HG02884 (cell line): ENCODE measurements around the gene ARL3.
A peak's percentile ranks its signal among the peaks of the same experiment; 100 is the strongest.
"Not testable (repeated sequence)": the region's sequence is repeated elsewhere in the genome, so short reads cannot be mapped to it uniquely, and the experiment has no call there.

Experiments
- ATAC-seq: cut with Tn5 transposase; IDR thresholded peaks from one replicate; pipeline ENCODE4 v1.9.1; 2021; ENCODE audit warnings: mild to moderate bottlenecking, moderate library complexity; ENCODE audit not compliant: unreplicated experiment

The ARL3 gene

DNA sequence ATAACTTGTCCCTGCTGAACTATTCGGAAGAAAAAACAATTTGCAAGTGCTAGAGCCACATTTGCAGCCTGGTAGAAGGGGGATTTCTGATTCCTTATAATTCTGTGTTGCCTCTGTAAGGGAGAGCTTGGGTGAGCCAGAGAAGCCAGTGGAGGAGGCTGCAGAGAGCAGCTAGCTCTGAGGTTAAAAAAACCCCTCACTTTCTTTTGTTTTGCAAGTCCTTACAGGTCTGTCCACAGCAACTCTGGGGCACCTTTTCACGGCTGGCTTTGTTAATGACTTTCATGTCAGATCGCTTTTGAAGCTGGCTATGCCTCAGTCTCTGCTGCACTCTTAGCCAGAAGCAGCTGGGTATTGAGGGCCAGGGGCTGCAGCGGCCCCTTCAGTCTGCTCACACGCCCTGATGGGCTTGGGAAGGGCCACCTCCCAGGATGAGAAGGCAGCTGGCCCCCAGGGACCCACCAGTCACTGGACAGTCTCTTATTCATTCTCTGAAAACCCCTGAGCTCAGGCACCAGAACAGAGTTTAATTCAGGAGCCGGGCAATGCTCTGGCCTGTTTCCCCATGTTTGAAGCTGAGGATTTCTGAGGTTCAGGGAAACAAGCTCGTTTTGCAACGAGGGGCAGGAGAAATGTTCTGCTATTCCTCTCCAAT is 39.1 kb downstream of the ARL3 start:
- no peak for ATAC-seq

DNA sequence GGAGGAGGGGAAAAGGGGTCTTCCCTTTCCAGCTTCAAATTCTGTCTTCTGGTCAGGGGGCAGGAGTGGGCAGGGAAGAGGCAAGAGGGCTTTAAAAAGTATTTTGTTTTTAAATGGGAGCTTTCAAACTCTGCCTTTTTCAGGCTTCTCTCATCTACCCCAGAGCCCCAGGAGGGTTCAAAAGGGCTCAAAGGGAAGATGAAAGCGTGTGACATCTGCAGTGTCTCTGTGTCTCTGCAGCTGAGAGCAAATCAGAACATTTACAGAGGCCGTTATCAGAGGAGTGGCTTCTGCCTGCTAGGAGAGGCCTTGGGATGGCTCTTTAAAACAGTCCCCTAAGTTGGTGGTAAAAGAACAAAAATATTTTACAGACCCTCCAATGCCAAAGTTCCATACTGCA is 39.6 kb downstream of the ARL3 start:
- ATAC-seq = no peak

DNA sequence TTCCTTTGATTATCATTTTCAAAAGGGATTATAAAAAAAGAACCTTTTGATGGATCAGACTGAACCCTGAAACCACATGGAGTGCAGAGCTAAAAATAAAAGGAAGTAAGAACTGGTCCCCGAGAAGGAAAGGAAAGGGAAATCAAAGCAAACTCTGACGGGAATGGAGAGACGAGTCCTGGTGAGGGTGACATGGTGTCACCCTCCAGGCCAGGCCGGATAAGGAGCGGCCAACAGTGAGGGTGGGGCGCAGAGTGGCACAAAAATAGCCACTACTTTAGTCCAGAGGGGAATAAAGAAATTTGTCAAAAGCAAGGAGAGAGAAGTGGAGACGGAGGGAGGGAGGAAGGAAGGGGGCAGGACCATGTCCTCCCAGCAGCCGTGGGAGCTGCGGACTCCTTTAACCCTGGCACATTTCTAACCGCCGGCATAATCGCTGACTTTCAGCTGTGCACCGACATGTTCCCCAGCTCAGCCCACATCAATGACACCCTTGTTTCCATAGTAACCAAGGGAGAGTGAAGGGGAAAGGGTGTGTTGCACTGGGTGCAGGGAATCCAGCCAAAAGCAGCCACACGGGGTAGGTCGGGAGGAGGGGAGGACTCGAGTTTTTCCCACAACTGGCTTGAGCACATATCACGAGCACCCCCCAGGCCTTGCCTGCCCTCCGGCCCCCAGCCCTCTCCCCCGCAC is 40.2 kb downstream of the ARL3 start:
- ATAC-seq = no peak

- no peak for ATAC-seq
These were observed 40.9 kb downstream of the ARL3 start for GRCh38 chr10:102673236-102673818.

DNA sequence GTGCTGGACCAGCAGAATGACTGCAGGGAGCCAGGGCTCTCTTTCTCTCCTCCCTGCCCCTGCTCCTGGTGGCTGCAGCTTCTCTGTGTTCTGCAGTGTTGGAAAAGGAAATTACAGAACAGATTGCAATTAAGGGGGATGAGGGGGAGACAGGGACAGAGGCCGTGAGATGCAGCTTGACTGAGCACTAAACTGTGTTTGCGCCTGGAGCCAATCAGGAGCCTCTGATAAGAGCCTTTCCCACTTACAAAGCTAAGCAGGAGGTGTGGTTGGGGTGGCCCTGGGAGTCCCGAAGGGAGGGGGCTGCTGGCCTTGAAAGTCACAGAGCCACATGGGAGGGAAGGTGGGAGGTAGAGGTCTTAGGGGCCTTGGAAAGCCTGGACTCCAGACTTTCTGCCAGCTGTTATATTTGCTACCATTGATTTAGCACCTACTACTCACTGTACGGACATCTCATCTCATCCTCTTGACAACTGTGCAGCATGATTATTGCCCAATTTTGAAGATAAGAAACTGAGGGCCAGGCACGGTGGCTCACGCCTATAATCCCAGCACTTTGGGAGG is 43.2 kb downstream of the ARL3 start:
- ATAC-seq = no peak

GRCh38 chr10:102670065-102670670 is 44.0 kb downstream of the ARL3 start:
- ATAC-seq = no peak

- no peak for ATAC-seq
These were observed 44.8 kb downstream of the ARL3 start for GRCh38 chr10:102669206-102670064.

DNA sequence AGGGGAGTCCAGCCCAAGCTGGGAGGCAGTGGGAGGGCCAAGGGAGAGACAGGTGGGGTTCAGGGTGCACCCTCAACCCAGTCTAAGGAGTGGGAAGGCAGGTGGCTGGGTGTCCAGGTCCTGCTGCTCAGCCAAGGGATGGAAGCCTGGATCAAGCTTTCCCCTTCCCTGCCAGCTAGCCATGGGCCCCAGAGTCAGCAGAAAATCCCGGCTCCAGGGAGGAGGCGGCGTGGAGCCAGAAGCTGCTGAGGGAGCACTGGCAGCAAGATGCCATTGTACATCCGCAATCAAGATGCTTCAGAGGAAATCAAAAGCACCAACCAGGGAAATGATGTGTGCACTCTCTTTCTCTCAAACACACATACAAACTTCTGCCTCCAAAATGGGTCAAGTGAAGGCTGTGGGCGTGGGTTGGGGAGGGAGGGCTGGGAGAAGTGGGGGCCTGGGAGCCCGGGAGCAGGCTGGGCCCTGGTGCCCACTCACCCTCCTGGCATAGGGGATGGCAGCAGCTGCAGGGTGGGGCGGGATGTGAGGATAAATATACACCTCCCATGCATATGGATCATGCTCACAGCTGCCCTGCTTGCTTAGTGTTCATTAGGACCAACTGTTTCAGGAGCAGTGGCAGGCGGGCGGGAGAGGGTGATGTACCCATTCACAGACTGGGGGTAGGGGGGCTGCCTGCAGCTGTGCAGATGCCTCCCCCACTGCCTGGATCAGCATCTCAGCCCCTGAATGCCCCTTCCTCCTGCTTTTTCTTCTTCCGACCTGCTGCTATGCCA is 45.7 kb downstream of the ARL3 start:
- ATAC-seq = no peak

GRCh38 chr10:102667411-102667810 is 46.8 kb downstream of the ARL3 start:
- ATAC-seq = not testable (repeated sequence)

- no peak for ATAC-seq
These were observed 48.2 kb downstream of the ARL3 start for GRCh38 chr10:102665904-102666509.

GRCh38 chr10:102661658-102662028 is 52.6 kb downstream of the ARL3 start:
- no peak for ATAC-seq

DNA sequence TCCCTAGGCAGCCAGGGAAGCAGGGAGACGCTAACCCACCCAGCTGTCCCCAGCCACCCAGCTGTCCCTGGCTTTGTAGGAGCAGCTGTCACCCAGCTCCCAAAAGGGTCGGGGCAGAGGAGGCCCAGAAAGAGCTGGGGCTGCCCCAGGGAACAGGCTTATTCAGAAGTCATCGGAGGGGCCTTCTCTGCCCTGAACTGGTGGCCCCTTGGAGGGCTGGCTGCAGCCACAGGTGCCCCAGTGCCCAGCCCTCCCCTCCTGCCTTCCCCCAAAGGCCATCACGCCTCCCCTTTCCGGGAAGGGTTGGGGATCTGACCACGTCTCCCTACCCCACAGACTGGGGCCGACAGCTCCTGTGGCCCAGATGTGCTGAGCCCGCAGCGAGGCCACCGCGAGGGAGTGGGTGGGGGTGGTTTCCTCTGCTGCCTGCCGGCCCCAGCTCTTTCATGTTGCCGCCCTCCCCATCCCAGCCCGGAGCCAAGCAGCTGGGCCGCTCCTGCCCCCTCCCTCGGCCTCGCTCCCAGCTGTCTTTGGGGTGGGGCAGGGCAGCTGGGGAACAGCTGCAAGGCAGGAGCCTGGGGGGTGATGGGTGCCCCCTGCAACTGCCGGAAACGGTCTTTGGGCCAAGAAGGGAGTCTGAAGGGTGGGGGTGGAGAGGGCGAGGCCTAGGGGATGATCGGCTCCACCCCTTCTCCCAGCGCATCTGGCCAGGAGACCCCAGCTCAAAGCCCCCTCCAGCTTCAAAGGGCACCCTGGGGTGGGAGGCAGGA is 53.1 kb downstream of the ARL3 start:
- peak; percentile 85 for ATAC-seq

DNA sequence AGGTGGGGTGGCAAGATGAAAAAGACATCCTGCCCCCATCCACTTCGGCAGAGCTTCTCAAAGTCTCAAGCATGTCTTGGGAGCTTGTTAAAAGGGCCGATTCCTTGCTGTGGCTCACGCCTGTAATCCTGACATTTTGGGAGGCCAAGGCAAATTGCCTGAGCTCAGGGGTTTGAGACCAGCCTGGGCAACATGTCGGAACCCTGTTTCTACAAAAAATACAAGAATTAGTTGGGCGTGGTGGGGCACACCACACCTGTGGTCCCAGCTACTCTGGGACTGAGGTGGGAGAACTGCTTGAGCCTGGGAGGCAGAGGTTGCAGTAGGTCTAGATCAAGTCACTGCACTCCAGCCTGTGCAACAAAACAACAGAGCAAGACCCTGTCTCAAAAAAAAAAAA is 55.4 kb downstream of the ARL3 start:
- ATAC-seq = no peak

- ATAC-seq = no peak
These were observed 56.0 kb downstream of the ARL3 start for GRCh38 chr10:102657984-102658724.

DNA sequence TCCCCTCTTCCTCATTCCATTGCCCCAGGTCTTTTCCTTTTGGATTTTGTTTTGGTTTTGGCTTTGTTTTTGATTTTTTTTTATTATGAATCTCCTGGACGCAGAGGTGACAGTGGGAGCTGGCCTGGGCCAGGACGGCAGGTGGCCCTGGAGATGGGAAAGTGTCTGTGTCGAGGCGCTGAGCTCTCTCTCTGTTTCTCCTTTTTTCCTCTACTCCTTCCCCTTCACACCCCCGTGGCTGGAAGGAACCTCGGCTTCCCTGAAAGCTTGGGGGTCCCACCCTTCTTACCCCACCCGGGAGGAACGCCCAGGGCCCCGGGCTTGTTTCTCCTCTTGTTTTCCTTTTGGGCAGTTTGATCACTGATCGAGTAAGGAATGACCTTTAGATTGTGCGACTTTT is 56.7 kb downstream of the ARL3 start:
- no peak for ATAC-seq

DNA sequence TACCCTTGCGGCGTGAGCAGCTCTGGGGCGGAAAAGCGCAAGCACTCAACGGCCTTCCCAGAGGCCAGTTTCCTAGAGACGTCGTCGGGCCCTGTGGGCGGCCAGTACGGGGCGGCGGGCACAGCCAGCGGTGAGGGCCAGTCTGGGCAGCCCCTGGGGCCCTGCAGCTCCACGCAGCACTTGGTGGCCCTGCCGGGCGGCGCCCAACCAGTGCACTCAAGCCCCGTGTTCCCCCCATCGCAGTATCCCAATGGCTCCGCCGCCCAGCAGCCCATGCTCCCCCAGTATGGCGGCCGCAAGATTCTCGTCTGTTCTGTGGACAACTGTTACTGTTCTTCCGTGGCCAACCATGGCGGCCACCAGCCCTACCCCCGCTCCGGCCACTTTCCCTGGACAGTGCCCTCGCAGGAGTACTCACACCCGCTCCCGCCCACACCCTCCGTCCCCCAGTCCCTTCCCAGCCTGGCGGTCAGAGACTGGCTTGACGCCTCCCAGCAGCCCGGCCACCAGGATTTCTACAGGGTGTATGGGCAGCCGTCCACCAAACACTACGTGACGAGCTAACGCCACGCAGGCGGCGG is 57.3 kb downstream of the ARL3 start:
- ATAC-seq = no peak

GRCh38 chr10:102656026-102656425 is 58.2 kb downstream of the ARL3 start:
- ATAC-seq = no peak

DNA sequence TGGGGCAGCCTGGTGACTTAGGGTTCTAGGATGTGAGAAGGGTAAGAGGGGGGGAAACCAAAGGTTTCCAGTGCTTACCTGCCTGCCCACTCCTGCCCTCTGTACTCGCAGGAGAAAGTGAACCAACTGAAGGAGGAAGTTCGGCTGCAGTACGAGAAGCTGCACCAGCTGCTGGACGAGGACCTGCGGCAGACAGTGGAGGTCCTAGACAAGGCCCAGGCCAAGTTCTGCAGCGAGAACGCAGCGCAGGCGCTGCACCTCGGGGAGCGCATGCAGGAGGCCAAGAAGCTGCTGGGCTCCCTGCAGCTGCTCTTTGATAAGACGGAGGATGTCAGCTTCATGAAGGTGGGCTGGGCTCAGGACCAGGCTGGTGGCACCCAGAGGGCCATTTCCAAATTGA is 59.2 kb downstream of the ARL3 start:
- ATAC-seq = no peak
